ENCODE data around the gene ADIPOR2. TPM values are rescaled to one million over a fixed set of nuclear protein-coding genes. Genes with fewer than 3 reads are reported as not detected.
A peak's percentile ranks its signal among the peaks of the same experiment; 100 is the strongest.

Gene ADIPOR2
- total RNA-seq, 4 donors from 2014 or later = 40.3 to 47.9 (median 43.4) TPM

DNA sequence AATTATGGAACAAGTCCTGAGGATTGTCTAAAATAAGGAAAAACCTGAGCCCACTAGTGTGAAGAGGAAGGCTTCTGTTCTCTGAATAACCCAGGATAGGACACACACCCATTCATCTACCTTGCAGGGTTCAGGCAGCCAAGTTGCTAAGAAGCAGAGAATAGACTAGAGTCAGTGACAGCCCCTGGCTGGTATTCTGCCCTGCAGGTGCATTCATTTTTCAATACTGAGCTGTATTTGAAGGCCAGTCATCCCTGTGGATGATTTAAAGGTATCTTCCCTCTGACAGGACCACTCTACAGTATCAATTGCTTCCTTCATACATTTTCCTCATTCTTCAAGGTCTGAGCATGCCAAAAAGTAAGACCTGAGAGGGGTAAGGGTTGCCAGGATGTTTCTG lies 38.9 kb upstream of the ADIPOR2 start:
- no peak for TF ChIP-seq POLR2AphosphoS5 (IDR thresholded peaks at IDR 0.05)
- TF ChIP-seq EP300 (IDR thresholded peaks at IDR 0.05) = no peak
- no peak for TF ChIP-seq POLR2A (IDR thresholded peaks at IDR 0.05)
- TF ChIP-seq, protein P1, sequence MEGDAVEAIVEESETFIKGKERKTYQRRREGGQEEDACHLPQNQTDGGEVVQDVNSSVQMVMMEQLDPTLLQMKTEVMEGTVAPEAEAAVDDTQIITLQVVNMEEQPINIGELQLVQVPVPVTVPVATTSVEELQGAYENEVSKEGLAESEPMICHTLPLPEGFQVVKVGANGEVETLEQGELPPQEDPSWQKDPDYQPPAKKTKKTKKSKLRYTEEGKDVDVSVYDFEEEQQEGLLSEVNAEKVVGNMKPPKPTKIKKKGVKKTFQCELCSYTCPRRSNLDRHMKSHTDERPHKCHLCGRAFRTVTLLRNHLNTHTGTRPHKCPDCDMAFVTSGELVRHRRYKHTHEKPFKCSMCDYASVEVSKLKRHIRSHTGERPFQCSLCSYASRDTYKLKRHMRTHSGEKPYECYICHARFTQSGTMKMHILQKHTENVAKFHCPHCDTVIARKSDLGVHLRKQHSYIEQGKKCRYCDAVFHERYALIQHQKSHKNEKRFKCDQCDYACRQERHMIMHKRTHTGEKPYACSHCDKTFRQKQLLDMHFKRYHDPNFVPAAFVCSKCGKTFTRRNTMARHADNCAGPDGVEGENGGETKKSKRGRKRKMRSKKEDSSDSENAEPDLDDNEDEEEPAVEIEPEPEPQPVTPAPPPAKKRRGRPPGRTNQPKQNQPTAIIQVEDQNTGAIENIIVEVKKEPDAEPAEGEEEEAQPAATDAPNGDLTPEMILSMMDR (IDR thresholded peaks at IDR 0.05) = no peak
- no peaks in the 10 kb centered on the region for H3K36me3 ChIP-seq
- no peaks in the 10 kb centered on the region for H3K27me3 ChIP-seq
- no peak overlapping the region for H3K27ac ChIP-seq
- H3K4me1 ChIP-seq = peaks cover 16% of the 10 kb centered on the region
- H3K4me3 ChIP-seq = no peak overlapping the region
- no peaks in the 10 kb centered on the region for H3K9me3 ChIP-seq
- no peak for DNase-seq (ENCODE audit: low spot score in 2 of 2)

DNA sequence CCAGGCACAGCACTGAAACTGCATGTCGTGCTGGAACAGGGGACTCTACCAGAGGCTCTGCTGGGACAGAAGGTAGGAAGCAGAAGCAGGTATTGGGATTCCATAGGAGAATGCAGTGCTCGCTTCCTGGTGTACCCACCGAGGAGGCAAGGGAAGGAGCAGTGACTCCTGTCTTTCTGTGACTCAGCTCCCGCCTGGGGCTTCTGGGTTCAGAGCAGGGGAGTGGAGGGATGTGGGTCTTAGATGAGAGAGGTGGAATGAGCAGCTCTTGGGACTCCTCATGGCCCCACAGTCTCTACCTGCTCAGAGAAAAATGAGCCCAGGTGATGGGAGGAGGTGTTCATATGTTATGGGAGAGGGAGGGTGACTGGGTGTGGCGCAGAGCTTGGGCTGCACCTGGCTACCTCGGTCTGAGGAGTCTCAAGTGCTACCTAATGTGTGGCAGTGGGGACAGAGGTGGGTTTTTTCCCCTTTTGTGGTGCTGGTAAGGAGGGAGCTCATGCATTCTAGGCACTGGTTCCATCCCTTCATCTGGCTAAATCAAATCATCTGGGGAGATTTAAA lies 35.6 kb upstream of the ADIPOR2 start:
- 68% methylated on average over 6 of the region's 6 CpGs for WGBS
- TF ChIP-seq, protein P1 (IDR thresholded peaks at IDR 0.05) = no peak
- TF ChIP-seq EP300 (IDR thresholded peaks at IDR 0.05) (no peak), POLR2AphosphoS5 (IDR thresholded peaks at IDR 0.05) (no peak), POLR2A (IDR thresholded peaks at IDR 0.05) (no peak)
- DNase-seq (ENCODE audit: low spot score in 2 of 2) = no peak
- Histone ChIP-seq H3K27ac (no peak overlapping the region), H3K27me3 (no peaks in the 10 kb centered on the region), H3K36me3 (no peaks in the 10 kb centered on the region), H3K9me3 (no peaks in the 10 kb centered on the region), H3K4me1 (peaks cover 43% of the 10 kb centered on the region), H3K4me3 (no peak overlapping the region)

DNA sequence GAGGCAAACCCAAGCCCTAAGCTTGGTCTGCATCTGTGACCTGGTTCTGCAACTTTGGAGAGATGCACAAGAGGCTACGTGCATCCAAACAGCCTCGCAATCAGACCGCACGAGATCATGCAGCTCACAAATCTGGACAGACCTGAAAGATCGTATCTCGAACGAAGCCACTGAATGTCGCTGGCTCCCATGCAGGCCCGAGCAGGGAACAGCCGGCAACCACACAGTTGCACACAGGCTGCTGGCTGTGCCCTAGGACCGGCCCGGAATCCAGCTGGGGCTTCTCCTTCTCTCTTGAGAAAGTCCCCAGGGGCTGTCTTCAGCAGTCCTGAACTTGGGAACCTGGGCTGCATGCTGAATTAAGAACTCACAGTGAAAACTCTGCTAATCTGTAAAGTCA lies 34.0 kb upstream of the ADIPOR2 start:
- Histone ChIP-seq H3K9me3 (no peaks in the 10 kb centered on the region), H3K27ac (peak overlapping the region; percentile 55), H3K27me3 (no peaks in the 10 kb centered on the region), H3K4me3 (no peak overlapping the region), H3K4me1 (peaks cover 48% of the 10 kb centered on the region), H3K36me3 (no peaks in the 10 kb centered on the region)
- 88% methylated on average over 12 of the region's 12 CpGs for WGBS
- no peak for DNase-seq (ENCODE audit: low spot score in 2 of 2)
- TF ChIP-seq, protein P1 (IDR thresholded peaks at IDR 0.05) = no peak
- TF ChIP-seq POLR2AphosphoS5 (IDR thresholded peaks at IDR 0.05) (no peak), POLR2A (IDR thresholded peaks at IDR 0.05) (no peak), EP300 (IDR thresholded peaks at IDR 0.05) (no peak)

DNA sequence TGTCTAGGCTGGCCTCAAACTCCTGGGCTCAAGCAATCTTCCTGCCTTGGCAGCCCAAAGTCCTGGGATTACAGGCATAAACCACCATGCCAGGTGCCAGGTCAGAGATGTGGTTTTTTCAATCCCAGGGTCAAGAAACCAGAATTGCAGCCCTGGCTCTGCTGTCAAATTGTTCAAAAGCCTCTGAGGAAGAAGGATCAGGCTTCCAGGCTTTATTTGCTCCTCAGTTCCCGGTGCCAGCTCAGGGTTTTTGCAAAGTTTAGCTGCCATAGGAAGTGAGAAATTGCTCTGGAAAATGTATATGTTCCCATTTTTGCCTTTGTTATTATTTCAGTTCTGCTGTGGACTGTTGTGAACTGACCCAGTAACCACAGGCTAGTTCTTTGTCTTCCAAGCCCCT lies 33.2 kb upstream of the ADIPOR2 start:
- Histone ChIP-seq H3K9me3 (no peaks in the 10 kb centered on the region), H3K36me3 (no peaks in the 10 kb centered on the region), H3K4me3 (no peak overlapping the region), H3K27me3 (no peaks in the 10 kb centered on the region), H3K27ac (peak overlapping the region; percentile 55), H3K4me1 (peaks cover 50% of the 10 kb centered on the region)
- TF ChIP-seq, protein P1 (IDR thresholded peaks at IDR 0.05) = no peak
- TF ChIP-seq POLR2AphosphoS5 (IDR thresholded peaks at IDR 0.05) = no peak
- no peak for TF ChIP-seq POLR2A (IDR thresholded peaks at IDR 0.05)
- no peak for TF ChIP-seq EP300 (IDR thresholded peaks at IDR 0.05)
- DNase-seq (ENCODE audit: low spot score in 2 of 2) = no peak
- 53% methylated on average over 1 of the region's 1 CpG for WGBS

DNA sequence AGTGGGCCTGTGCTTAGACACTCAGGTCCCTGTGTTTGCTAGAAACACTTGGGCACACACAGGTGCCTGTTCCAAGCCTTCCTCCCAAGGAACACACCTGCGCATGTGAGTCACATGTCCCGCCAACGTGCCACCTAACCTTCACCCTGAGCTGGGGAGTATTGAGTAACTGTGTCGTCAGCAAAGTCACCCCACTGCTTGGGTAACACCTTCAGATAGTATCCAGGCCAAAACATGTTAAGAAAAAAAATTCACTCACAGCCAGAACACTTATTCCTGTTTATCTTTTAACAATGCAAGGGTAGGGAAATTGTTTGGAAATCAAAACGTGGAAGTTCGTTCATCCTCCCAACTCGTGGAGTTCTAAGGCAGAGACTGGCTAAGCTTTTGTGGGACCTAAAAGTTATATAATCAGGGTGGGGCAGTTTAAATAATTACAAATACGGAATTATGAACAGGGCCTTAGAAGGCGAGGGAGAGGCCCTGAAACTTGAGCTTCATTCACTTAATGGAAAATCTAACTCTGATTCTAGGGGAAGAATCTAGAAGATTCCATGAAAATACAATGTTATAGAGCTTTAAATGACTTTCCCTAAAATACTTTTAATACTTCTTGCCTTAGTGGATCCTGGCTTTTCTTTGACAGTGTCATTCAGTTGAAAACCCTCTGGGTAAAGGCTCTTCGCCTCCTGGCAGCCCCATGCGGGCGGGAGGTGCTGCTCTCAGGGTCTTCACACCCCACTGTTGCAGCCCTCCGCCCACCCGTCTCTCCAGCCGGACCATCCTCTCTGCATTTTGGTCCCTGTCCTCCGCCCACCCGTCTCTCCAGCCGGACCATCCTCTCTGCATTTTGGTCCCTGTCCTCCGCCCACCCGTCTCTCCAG lies 30.3 kb upstream of the ADIPOR2 start:
- WGBS = 30% methylated on average over 18 of the region's 20 CpGs
- no peaks in the 10 kb centered on the region for H3K36me3 ChIP-seq
- peak in 1 of 2 donors; percentile 88 for DNase-seq (ENCODE audit: low spot score in 2 of 2)
- H3K9me3 ChIP-seq = no peaks in the 10 kb centered on the region
- H3K4me3 ChIP-seq = peak overlapping the region; percentile 47
- peaks cover 45% of the 10 kb centered on the region for H3K4me1 ChIP-seq
- H3K27me3 ChIP-seq = no peaks in the 10 kb centered on the region
- peak in 2 of 3 donors; percentile 79 to 81 for TF ChIP-seq POLR2AphosphoS5 (IDR thresholded peaks at IDR 0.05)
- no peak for TF ChIP-seq EP300 (IDR thresholded peaks at IDR 0.05)
- peak overlapping the region; percentile 96 for H3K27ac ChIP-seq
